ENCODE results near the gene PCSK6. TPM values are rescaled to one million over a fixed set of nuclear protein-coding genes. Genes with fewer than 3 reads are reported as not detected.

Gene PCSK6
- polyA plus RNA-seq, 1 donor from 2014 or later: 1.1 TPM

GRCh38 chr15:101472033-101472432 is 17.5 kb downstream of the PCSK6 start:
- Histone ChIP-seq H2AFZ (ENCODE audit: low read depth, low read length) (no peak overlapping the region), H3K27ac (ENCODE audit: low read length) (no peak overlapping the region), H3K36me3 (ENCODE audit: insufficient read depth, low read length) (no peaks in the 10 kb centered on the region), H3K4me2 (ENCODE audit: low read length) (no peak overlapping the region), H3K79me2 (replicated peaks; ENCODE audit: insufficient read depth, low read length) (no peaks in the 10 kb centered on the region), H3K9me3 (ENCODE audit: low read length) (no peaks in the 10 kb centered on the region), H3K9ac (ENCODE audit: low read length) (no peak overlapping the region), H3F3A (ENCODE audit: insufficient read depth, low read length, poor library complexity, severe bottlenecking) (no peaks in the 10 kb centered on the region), H3K27me3 (ENCODE audit: insufficient read depth, low read depth, low read length) (no peaks in the 10 kb centered on the region), H3K9me2 (ENCODE audit: insufficient read depth, low read length) (no peaks in the 10 kb centered on the region), H3K4me3 (ENCODE audit: low read length) (no peak overlapping the region), H4K20me1 (ENCODE audit: insufficient read depth) (no peaks in the 10 kb centered on the region)
- no peak for TF ChIP-seq SMC3 (conservative IDR thresholded peaks at IDR 0.05; ENCODE audit: poor library complexity)
- TF ChIP-seq REST (IDR thresholded peaks at IDR 0.05; ENCODE audit: borderline replicate concordance): no peak
- no peak for TF ChIP-seq MXI1 (conservative IDR thresholded peaks at IDR 0.05; ENCODE audit: poor library complexity, severe bottlenecking)
- TF ChIP-seq CTCF (IDR thresholded peaks at IDR 0.05; ENCODE audit: poor library complexity, severe bottlenecking): no peak
- no peak for TF ChIP-seq POLR2AphosphoS5 (IDR thresholded peaks at IDR 0.05)
- TF ChIP-seq EZH2 (IDR thresholded peaks at IDR 0.05; ENCODE audit: borderline replicate concordance, insufficient read depth, low read length, poor library complexity, severe bottlenecking): no peak
- TF ChIP-seq EP300 (conservative IDR thresholded peaks at IDR 0.05; ENCODE audit: poor library complexity, severe bottlenecking): no peak
- no peak for TF ChIP-seq RAD21 (conservative IDR thresholded peaks at IDR 0.05)

GRCh38 chr15:101470548-101471239 is 18.8 kb downstream of the PCSK6 start:
- H3K4me3 ChIP-seq (ENCODE audit: low read length): no peak overlapping the region
- no peaks in the 10 kb centered on the region for H3K27me3 ChIP-seq (ENCODE audit: insufficient read depth, low read depth, low read length)
- no peak overlapping the region for H3K9ac ChIP-seq (ENCODE audit: low read length)
- H3F3A ChIP-seq (ENCODE audit: insufficient read depth, low read length, poor library complexity, severe bottlenecking): no peaks in the 10 kb centered on the region
- H2AFZ ChIP-seq (ENCODE audit: low read depth, low read length): no peak overlapping the region
- H3K9me3 ChIP-seq (ENCODE audit: low read length): no peaks in the 10 kb centered on the region
- H3K4me2 ChIP-seq (ENCODE audit: low read length): no peak overlapping the region
- no peaks in the 10 kb centered on the region for H3K9me2 ChIP-seq (ENCODE audit: insufficient read depth, low read length)
- TF ChIP-seq EP300 (conservative IDR thresholded peaks at IDR 0.05; ENCODE audit: poor library complexity, severe bottlenecking) (no peak), MXI1 (conservative IDR thresholded peaks at IDR 0.05; ENCODE audit: poor library complexity, severe bottlenecking) (no peak)
- H3K79me2 ChIP-seq (replicated peaks; ENCODE audit: insufficient read depth, low read length): no peaks in the 10 kb centered on the region
- H4K20me1 ChIP-seq (ENCODE audit: insufficient read depth): no peaks in the 10 kb centered on the region
- H3K36me3 ChIP-seq (ENCODE audit: insufficient read depth, low read length): no peaks in the 10 kb centered on the region
- no peak overlapping the region for H3K27ac ChIP-seq (ENCODE audit: low read length)

Data from neural cell (in vitro differentiated cells).